HepG2 (cell line): Measurements from ENCODE around the gene STRA6. TPM values are rescaled to one million over a fixed set of nuclear protein-coding genes. Genes with fewer than 3 reads are reported as not detected.

Source experiments
- ATAC-seq: fragments of 200-7000 bp; cut with Tn5 transposase; 3 replicates; pipeline ENCODE4 v1.9.1; 2020; ENCODE audit warnings: mild to moderate bottlenecking, moderate library complexity
- BruUV-seq: library from RNA; stranded (reverse); fragments of 400-500 nt; replicated peaks from 2 replicates; lab custom pipeline; 2021; lab: Mats Ljungman, UMichigan
- CTCF ChIA-PET: fragments of 300-600 bp; formaldehyde crosslinking; extraction: SDS; loops from one replicate; lab custom pipeline; 2021; ENCODE audit warnings: low total read pairs, inconsistent platforms, low intra/inter-chr PET ratio; lab: Yijun Ruan, JAX
- POLR2A ChIA-PET: fragments of 350-600 bp; sonication (Branson Sonifier 250); formaldehyde crosslinking; loops from one replicate; lab custom pipeline; 2020; ENCODE audit warnings: antibody characterized with exemption, inconsistent platforms; lab: Yijun Ruan, JAX
- DNase-seq: peaks from one replicate; pipeline ENCODE4 v3.0.0-alpha.2; 2015; ENCODE audit warnings: low spot score
- FAIRE-seq: peaks from 3 replicates; lab custom pipeline; 2011; peaks lifted over from hg19 to GRCh38; lab: Jason Lieb, UNC
- H2AFZ ChIP-seq: one replicate; pipeline ENCODE4 v1.6.1; 2011; ENCODE audit warnings: low read length, inconsistent platforms
- H3K27ac ChIP-seq: fragments of 300-600 bp; 3 replicates; pipeline ENCODE4 v1.8.0; 2011; ENCODE audit warnings: mixed run types, mild to moderate bottlenecking, mixed read lengths, low read length, inconsistent platforms; ENCODE audit not compliant: insufficient read depth; ENCODE audit errors: extremely low read length
- H3K27me3 ChIP-seq, 2 experiments: fragments of 200-600 bp in 1 of 2; 2 replicates in 1 of 2; 3 replicates in 1 of 2; pipeline versions ENCODE4 v1.6.0 to v1.8.0; 2011; ENCODE audit warnings: low read length in 2 of 2, mild to moderate bottlenecking in 2 of 2, moderate library complexity in 2 of 2, inconsistent platforms in 1 of 2; ENCODE audit not compliant: insufficient read depth in 2 of 2, control insufficient read depth in 1 of 2
- H3K36me3 ChIP-seq, 2 experiments: fragments of 200-600 bp in 1 of 2; replicated peaks in 1 of 2; 2 replicates in 1 of 2; 3 replicates in 1 of 2; pipeline versions ENCODE4 v1.5.1 to v1.8.0; 2011; ENCODE audit warnings: low read length in 2 of 2, inconsistent platforms in 1 of 2; ENCODE audit not compliant: insufficient read depth in 2 of 2, control insufficient read depth in 1 of 2
- H3K4me1 ChIP-seq: 2 replicates; pipeline ENCODE4 v1.5.1; 2012; ENCODE audit warnings: low read length, inconsistent platforms; ENCODE audit not compliant: insufficient read depth
- H3K4me2 ChIP-seq: 2 replicates; pipeline ENCODE4 v1.6.0; 2011; ENCODE audit warnings: low read depth, low read length, inconsistent platforms
- H3K4me3 ChIP-seq, 3 experiments: fragments of 200-600 bp in 1 of 3; sonication (generic), shearing (Covaris generic) in 1 of 3; replicated peaks in 1 of 3; 2 replicates each; pipeline ENCODE4 v1.5.1; 2011 to 2016; ENCODE audit warnings: low read length in 3 of 3, inconsistent platforms in 2 of 3, low read depth in 2 of 3, mild to moderate bottlenecking in 2 of 3, control low read depth in 1 of 3, mixed read lengths in 1 of 3; ENCODE audit not compliant: insufficient read depth in 1 of 3
- H3K79me2 ChIP-seq: one replicate; pipeline ENCODE4 v1.6.1; 2011; ENCODE audit warnings: low read length, inconsistent platforms; ENCODE audit not compliant: insufficient read depth
- H3K9ac ChIP-seq: 2 replicates; pipeline ENCODE4 v1.6.0; 2011; ENCODE audit warnings: mild to moderate bottlenecking, low read depth, low read length, inconsistent platforms; ENCODE audit not compliant: insufficient read depth
- H3K9me3 ChIP-seq: 2 replicates; pipeline ENCODE4 v1.5.1; 2012; ENCODE audit warnings: mild to moderate bottlenecking, low read length
- H4K20me1 ChIP-seq: 2 replicates; pipeline ENCODE4 v1.6.0; 2011; ENCODE audit warnings: inconsistent platforms, mild to moderate bottlenecking, low read length, moderate library complexity; ENCODE audit not compliant: insufficient read depth
- ARNT ChIP-seq: fragments of 450-650 bp; IDR thresholded peaks from 2 replicates; pipeline ENCODE4 v1.6.1; 2017
- ASH2L ChIP-seq: fragments of 300-600, 200-600 bp; sonication (generic); IDR thresholded peaks from 2 replicates; pipeline ENCODE4 v1.7.0; 2017; ENCODE audit warnings: low read depth, mild to moderate bottlenecking, moderate library complexity, mixed read lengths, low read length; ENCODE audit not compliant: insufficient read length
- FOSL2 ChIP-seq: sonication (generic); formaldehyde crosslinking; IDR thresholded peaks from 2 replicates; pipeline ENCODE4 v1.4.0; 2020; ENCODE audit warnings: missing genetic modification reagents
- GZF1 ChIP-seq: sonication (generic); formaldehyde crosslinking; IDR thresholded peaks from 2 replicates; pipeline ENCODE4 v1.5.1; 2020; ENCODE audit warnings: mild to moderate bottlenecking, missing genetic modification reagents
- MAFF ChIP-seq: IDR thresholded peaks from 2 replicates; pipeline ENCODE4 v1.6.1; 2011; ENCODE audit warnings: low read depth, low read length, improper control_type of control experiment
- MED8 ChIP-seq: sonication (generic); formaldehyde crosslinking; IDR thresholded peaks from 2 replicates; pipeline ENCODE4 v1.8.1; 2023; ENCODE audit warnings: mild to moderate bottlenecking, missing genetic modification reagents; ENCODE audit not compliant: insufficient replicate concordance
- MEIS1 ChIP-seq: sonication (generic); formaldehyde crosslinking; IDR thresholded peaks from 2 replicates; pipeline ENCODE4 v1.9.0; 2021; ENCODE audit warnings: mild to moderate bottlenecking, missing genetic modification reagents, moderate library complexity, borderline replicate concordance
- ZBED4 ChIP-seq: sonication (generic); formaldehyde crosslinking; IDR thresholded peaks from 2 replicates; pipeline ENCODE4 v1.4.0; 2020; ENCODE audit warnings: missing genetic modification reagents, borderline replicate concordance
- ZHX1 ChIP-seq: sonication (generic); formaldehyde crosslinking; IDR thresholded peaks from 2 replicates; pipeline ENCODE4 v1.8.1; 2022; ENCODE audit warnings: low read depth, mild to moderate bottlenecking, missing genetic modification reagents
- ZNF180 ChIP-seq: sonication (generic); formaldehyde crosslinking; IDR thresholded peaks from 2 replicates; pipeline ENCODE4 v1.4.0; 2020; ENCODE audit warnings: low read depth, missing genetic modification reagents, borderline replicate concordance
- ZNF337 ChIP-seq: sonication (generic); formaldehyde crosslinking; IDR thresholded peaks from 2 replicates; pipeline ENCODE4 v1.5.1; 2020; ENCODE audit warnings: missing genetic modification reagents, low read depth, mild to moderate bottlenecking, borderline replicate concordance
- ZNF350 ChIP-seq: sonication (generic); formaldehyde crosslinking; IDR thresholded peaks from 2 replicates; pipeline ENCODE4 v1.4.0; 2020; ENCODE audit warnings: mild to moderate bottlenecking, low read depth, missing genetic modification reagents, borderline replicate concordance
- ZNF431 ChIP-seq: sonication (generic); formaldehyde crosslinking; IDR thresholded peaks from 2 replicates; pipeline ENCODE4 v1.9.0; 2022; ENCODE audit warnings: missing genetic modification reagents, low read depth, mild to moderate bottlenecking, borderline replicate concordance
- ZNF75D ChIP-seq: sonication (generic); formaldehyde crosslinking; IDR thresholded peaks from 2 replicates; pipeline ENCODE4 v1.8.1; 2023; ENCODE audit warnings: missing genetic modification reagents, mild to moderate bottlenecking, borderline replicate concordance
- ZSCAN25 ChIP-seq: sonication (generic); formaldehyde crosslinking; IDR thresholded peaks from 2 replicates; pipeline ENCODE4 v1.8.0; 2022; ENCODE audit warnings: mild to moderate bottlenecking, missing genetic modification reagents
- WGBS: methylation state at CpG from one replicate; pipeline ENCODE4 v1.1.6; 2017; ENCODE audit warnings: low lambda C conversion rate; 5-methylcytosine and 5-hydroxymethylcytosine counted together
- in situ Hi-C: cut with HindIII; loops from 2 replicates; pipeline ENCODE4 v1.10.0; 2017; ENCODE audit warnings: low pct_unique_long_range_greater_than_20kb; ENCODE audit not compliant: extremely low pct_ligation_motif_present
- intact Hi-C: fragments of 100-400 bp; cut with micrococcal nuclease; formaldehyde crosslinking; loops from one replicate; pipeline ENCODE4 v1.10.0; 2022; ENCODE audit not compliant: unreplicated experiment
- polyA plus RNA-seq, 8 experiments: library from polyadenylated mRNA; depleted of rRNA in 3 of 8; stranded (reverse) in 7 of 8; unstranded in 1 of 8; fragments of >200 nt; fragmentation: Illumina TruSeq in 4 of 8; extraction: Trizol in 4 of 8; gene quantifications; 2 replicates each; pipeline versions ENCODE4 v1.2.1 to v1.2.3, GENCODE V29; 2011 to 2016; ENCODE audit warnings: low read depth in 4 of 8, missing spikeins in 1 of 8, mixed read lengths in 1 of 8; ENCODE audit not compliant: insufficient read depth in 1 of 8
- total RNA-seq, 5 experiments: library from RNA; depleted of rRNA; stranded (reverse); fragments of >200 nt; fragmentation: Illumina TruSeq; extraction: Trizol; gene quantifications; 2 replicates each; pipeline ENCODE4 v1.2.3, GENCODE V29; 2016; ENCODE audit warnings: low read depth in 1 of 5
- TF ChIP-seq, protein P1 (sequence below): sonication (generic); formaldehyde crosslinking; IDR thresholded peaks from 2 replicates; pipeline ENCODE4 v1.8.1; 2023; ENCODE audit warnings: missing genetic modification reagents, inconsistent platforms, borderline replicate concordance

The STRA6 gene
- total and polyA plus RNA-seq, 2 of the 13 experiments (the other 11 are each of a cell fraction or from before 2014, with no cell fraction given) = 1.6 to 2.1 TPM

DNA sequence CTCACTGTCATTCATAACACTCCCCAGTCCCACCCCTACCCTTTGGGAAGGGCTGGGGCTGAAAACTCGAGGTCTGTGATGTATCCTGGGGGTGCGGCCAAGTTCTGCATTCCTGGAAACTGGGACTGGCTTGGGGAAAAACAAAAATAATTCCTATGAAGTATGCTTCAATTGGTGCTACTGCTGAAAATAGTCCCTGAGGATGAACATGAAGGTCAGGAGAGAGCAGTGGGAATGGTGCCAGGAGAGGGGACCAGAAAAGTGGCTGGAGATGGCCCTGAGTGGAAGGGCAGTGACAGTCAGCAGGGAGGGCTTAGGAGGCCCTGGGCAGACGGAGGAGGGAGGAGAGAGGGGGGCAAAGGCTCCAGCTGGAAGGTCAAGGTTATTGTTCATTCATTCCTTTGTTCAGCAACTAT lies 33.9 kb downstream of the STRA6 start (continued):
- no peak for TF ChIP-seq ZHX1 (CRISPR knock-in tag)
- TF ChIP-seq GZF1 (CRISPR knock-in tag) = no peak
- no peak for TF ChIP-seq ZNF350 (CRISPR knock-in tag)
- no peak for TF ChIP-seq MEIS1
- TF ChIP-seq FOSL2 (CRISPR knock-in tag) = no peak
- no peak for TF ChIP-seq MED8 (CRISPR knock-in tag)

DNA sequence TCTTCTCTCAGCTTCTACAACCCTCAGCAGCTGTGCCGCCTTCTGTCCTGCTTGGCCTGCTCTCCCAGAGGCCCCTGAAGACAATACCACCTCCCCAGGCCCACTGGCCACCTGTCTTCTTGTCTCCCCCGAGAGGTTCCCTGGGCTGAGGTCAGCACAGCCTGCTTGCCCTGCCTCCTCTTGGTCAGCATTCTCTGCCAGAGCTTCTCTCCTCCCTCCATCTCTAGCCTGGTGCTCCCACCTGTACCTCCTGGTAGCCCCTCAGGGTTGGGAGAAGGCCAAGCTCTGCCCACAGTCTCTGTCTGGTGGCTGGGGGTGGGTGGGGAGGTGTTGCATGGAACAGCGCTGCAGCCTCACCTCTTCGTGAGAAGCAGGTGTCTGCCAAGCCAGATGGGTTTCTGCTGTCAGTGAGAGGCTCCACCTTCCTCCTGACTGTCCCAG lies 34.7 kb downstream of the STRA6 start:
- ChIA-PET POLR2A (no interaction called here), CTCF (no interaction called here)
- H3K9me3 ChIP-seq = no peaks in the 10 kb centered on the region
- no TSS peak for BruUV-seq
- no peak overlapping the region for H3K27ac ChIP-seq
- intact Hi-C loops (no loop called here), in situ Hi-C loops (no loop called here)
- no peaks in the 10 kb centered on the region for H4K20me1 ChIP-seq
- DNase-seq (no peak), FAIRE-seq (no peak), ATAC-seq (no peak)
- H2AFZ ChIP-seq = no peak overlapping the region
- H3K4me3 ChIP-seq = no peak overlapping the region
- H3K9ac ChIP-seq = no peak overlapping the region
- H3K4me2 ChIP-seq = no peak overlapping the region
- H3K4me1 ChIP-seq = no peaks in the 10 kb centered on the region
- TF ChIP-seq ZNF431 (CRISPR knock-in tag) (no peak), ZNF180 (CRISPR knock-in tag) (no peak), ZBED4 (CRISPR knock-in tag) (no peak), ARNT (no peak), ZNF337 (no peak), MAFF (no peak), ZNF75D (CRISPR knock-in tag) (no peak), ASH2L (no peak), ZSCAN25 (no peak)
- TF ChIP-seq, protein P1, sequence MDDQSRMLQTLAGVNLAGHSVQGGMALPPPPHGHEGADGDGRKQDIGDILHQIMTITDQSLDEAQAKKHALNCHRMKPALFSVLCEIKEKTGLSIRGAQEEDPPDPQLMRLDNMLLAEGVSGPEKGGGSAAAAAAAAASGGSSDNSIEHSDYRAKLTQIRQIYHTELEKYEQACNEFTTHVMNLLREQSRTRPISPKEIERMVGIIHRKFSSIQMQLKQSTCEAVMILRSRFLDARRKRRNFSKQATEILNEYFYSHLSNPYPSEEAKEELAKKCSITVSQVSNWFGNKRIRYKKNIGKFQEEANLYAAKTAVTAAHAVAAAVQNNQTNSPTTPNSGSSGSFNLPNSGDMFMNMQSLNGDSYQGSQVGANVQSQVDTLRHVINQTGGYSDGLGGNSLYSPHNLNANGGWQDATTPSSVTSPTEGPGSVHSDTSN (CRISPR knock-in tag) = no peak
- TF ChIP-seq, all 625 proteins: peak for 0
- no peaks in the 10 kb centered on the region for H3K36me3 ChIP-seq
- H3K27me3 ChIP-seq = peaks cover 7 to 25% of the 10 kb centered on the region in 2 experiments; a peak in 3 of 5 replicates
- WGBS = 3% methylated on average over 3 of the region's 4 CpGs
- no peaks in the 10 kb centered on the region for H3K79me2 ChIP-seq
